GM12864 (cell line): ENCODE data around the gene FMN1.

Experiments used
- DNase-seq: peaks from one replicate; pipeline ENCODE4 v3.0.0-alpha.2; 2011; ENCODE audit warnings: low read depth
- H3K4me3 ChIP-seq: 2 replicates; pipeline ENCODE4 v1.5.1; 2011; ENCODE audit warnings: mild to moderate bottlenecking, low read depth, low read length, control low read depth
- CTCF ChIP-seq: IDR thresholded peaks from 2 replicates; pipeline ENCODE4 v1.5.1; 2011; ENCODE audit warnings: low read depth, mild to moderate bottlenecking, moderate library complexity, low read length, control low read depth, inconsistent platforms; ENCODE audit errors: missing control alignments

The FMN1 gene

GRCh38 chr15:33095641-33096040, 98.9 kb downstream of the FMN1 start:
- no peak for DNase-seq
- TF ChIP-seq CTCF = no peak
- H3K4me3 ChIP-seq = no peak overlapping the region

- DNase-seq = no peak
- no peak for TF ChIP-seq CTCF
- H3K4me3 ChIP-seq = no peak overlapping the region
Measured at GRCh38 chr15:33094336-33094735, 100.2 kb downstream of the FMN1 start.

GRCh38 chr15:33093222-33093621, 101.3 kb downstream of the FMN1 start:
- no peak for TF ChIP-seq CTCF
- H3K4me3 ChIP-seq = no peak overlapping the region
- no peak for DNase-seq

- no peak for DNase-seq
- H3K4me3 ChIP-seq = no peak overlapping the region
- TF ChIP-seq CTCF = no peak
Measured at GRCh38 chr15:33091983-33092693, 102.4 kb downstream of the FMN1 start.

GRCh38 chr15:33089878-33090757, 104.4 kb downstream of the FMN1 start:
- no peak for DNase-seq
- H3K4me3 ChIP-seq = no peak overlapping the region
- TF ChIP-seq CTCF = no peak

GRCh38 chr15:33089165-33089877, 105.2 kb downstream of the FMN1 start:
- no peak for DNase-seq
- H3K4me3 ChIP-seq = no peak overlapping the region
- no peak for TF ChIP-seq CTCF
